DOHH2 (cell line): ENCODE results near the gene OSBPL10.

Source experiments
- H3F3A ChIP-seq: fragments of 200-600 bp; sonication (generic), shearing (Covaris generic); 2 replicates; pipeline ENCODE4 v1.6.0; 2016; ENCODE audit warnings: antibody characterized with exemption, mild to moderate bottlenecking; ENCODE audit not compliant: control insufficient read depth, insufficient read depth
- H3K27ac ChIP-seq: fragments of 200-600 bp; sonication (generic); 2 replicates; pipeline ENCODE4 v1.5.1; 2014; ENCODE audit warnings: low read depth, mild to moderate bottlenecking, low read length, moderate library complexity
- H3K27me3 ChIP-seq: fragments of 200-600 bp; sonication (generic); 2 replicates; pipeline ENCODE4 v1.6.1; 2014; ENCODE audit warnings: mild to moderate bottlenecking, low read length, mixed read lengths; ENCODE audit not compliant: control insufficient read depth
- H3K36me3 ChIP-seq: fragments of 200-600 bp; sonication (generic); 2 replicates; pipeline ENCODE4 v1.6.1; 2014; ENCODE audit warnings: mild to moderate bottlenecking, low read length, moderate library complexity, mixed read lengths; ENCODE audit not compliant: control insufficient read depth
- H3K4me1 ChIP-seq: fragments of 200-600 bp; sonication (generic); 2 replicates; pipeline ENCODE4 v1.6.1; 2014; ENCODE audit warnings: mild to moderate bottlenecking, low read length, mixed read lengths; ENCODE audit not compliant: control insufficient read depth
- H3K4me2 ChIP-seq: fragments of 200-600 bp; sonication (generic); 2 replicates; pipeline ENCODE4 v1.6.0; 2014; ENCODE audit warnings: mild to moderate bottlenecking, low read length, moderate library complexity
- H3K4me3 ChIP-seq: fragments of 200-600 bp; sonication (generic); 2 replicates; pipeline ENCODE4 v1.5.1; 2014; ENCODE audit warnings: mild to moderate bottlenecking, low read length, mixed read lengths
- H3K79me2 ChIP-seq: fragments of 200-600 bp; sonication (generic); 2 replicates; pipeline ENCODE4 v1.6.1; 2014; ENCODE audit warnings: mild to moderate bottlenecking, low read length, mixed read lengths; ENCODE audit not compliant: control insufficient read depth
- H3K9me2 ChIP-seq: fragments of 200-600 bp; sonication (generic); replicated peaks from 2 replicates; pipeline ENCODE4 v1.6.1; 2014; ENCODE audit warnings: mild to moderate bottlenecking, low read length, mixed read lengths; ENCODE audit not compliant: control insufficient read depth
- H3K9me3 ChIP-seq: fragments of 200-600 bp; sonication (generic); 2 replicates; pipeline ENCODE4 v1.6.1; 2014; ENCODE audit warnings: antibody characterized with exemption, low read length, mixed read lengths; ENCODE audit not compliant: control insufficient read depth, insufficient read depth
- H4K20me1 ChIP-seq: fragments of 200-600 bp; sonication (generic); 2 replicates; pipeline ENCODE4 v1.6.0; 2014; ENCODE audit warnings: low read depth, mild to moderate bottlenecking, antibody characterized with exemption, low read length, moderate library complexity; ENCODE audit not compliant: control insufficient read depth, insufficient read depth
- EZH2phosphoT487 ChIP-seq: fragments of 200-600 bp; sonication (generic); IDR thresholded peaks from 2 replicates; pipeline ENCODE4 v1.6.1; 2017; ENCODE audit warnings: borderline replicate concordance, mild to moderate bottlenecking, antibody characterized with exemption, low read length, moderate library complexity, mixed read lengths
- TF ChIP-seq, protein P1 (sequence below): fragments of 200-600 bp; sonication (generic); IDR thresholded peaks from one replicate; pipeline ENCODE4 v1.5.1; 2014; ENCODE audit warnings: antibody characterized with exemption, mild to moderate bottlenecking, low read depth, low read length; ENCODE audit not compliant: poor library complexity, severe bottlenecking

OSBPL10 gene

DNA sequence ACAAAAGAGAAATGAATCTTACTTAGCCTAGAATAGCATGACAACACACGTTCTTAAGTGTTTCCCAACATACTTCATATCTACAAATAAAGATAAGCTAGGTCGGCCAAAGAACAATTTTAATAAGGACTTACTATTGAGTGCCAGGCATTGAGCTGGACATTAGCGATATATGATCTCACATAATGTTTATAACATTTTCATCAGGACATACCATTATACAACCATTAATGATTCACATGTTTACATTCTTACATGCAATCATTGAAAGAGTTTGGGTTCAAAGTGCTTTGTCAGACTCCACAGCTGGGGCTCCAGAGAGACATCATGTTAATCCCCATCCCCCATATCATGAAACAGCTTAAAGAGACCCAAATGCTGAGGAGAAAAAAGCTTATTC lies 259.4 kb downstream of the OSBPL10 start:
- peaks cover 6% of the 10 kb centered on the region for H3K79me2 ChIP-seq
- H3K9me2 ChIP-seq, result no peaks in the 10 kb centered on the region
- H3K4me2 ChIP-seq, result no peak overlapping the region
- H3K4me1 ChIP-seq, result no peaks in the 10 kb centered on the region
- no peak for TF ChIP-seq EZH2phosphoT487
- TF ChIP-seq, protein P1, sequence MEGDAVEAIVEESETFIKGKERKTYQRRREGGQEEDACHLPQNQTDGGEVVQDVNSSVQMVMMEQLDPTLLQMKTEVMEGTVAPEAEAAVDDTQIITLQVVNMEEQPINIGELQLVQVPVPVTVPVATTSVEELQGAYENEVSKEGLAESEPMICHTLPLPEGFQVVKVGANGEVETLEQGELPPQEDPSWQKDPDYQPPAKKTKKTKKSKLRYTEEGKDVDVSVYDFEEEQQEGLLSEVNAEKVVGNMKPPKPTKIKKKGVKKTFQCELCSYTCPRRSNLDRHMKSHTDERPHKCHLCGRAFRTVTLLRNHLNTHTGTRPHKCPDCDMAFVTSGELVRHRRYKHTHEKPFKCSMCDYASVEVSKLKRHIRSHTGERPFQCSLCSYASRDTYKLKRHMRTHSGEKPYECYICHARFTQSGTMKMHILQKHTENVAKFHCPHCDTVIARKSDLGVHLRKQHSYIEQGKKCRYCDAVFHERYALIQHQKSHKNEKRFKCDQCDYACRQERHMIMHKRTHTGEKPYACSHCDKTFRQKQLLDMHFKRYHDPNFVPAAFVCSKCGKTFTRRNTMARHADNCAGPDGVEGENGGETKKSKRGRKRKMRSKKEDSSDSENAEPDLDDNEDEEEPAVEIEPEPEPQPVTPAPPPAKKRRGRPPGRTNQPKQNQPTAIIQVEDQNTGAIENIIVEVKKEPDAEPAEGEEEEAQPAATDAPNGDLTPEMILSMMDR, result no peak
- H3K9me3 ChIP-seq, result no peaks in the 10 kb centered on the region
- H3K4me3 ChIP-seq, result no peak overlapping the region
- H4K20me1 ChIP-seq, result no peaks in the 10 kb centered on the region
- H3K36me3 ChIP-seq, result peaks cover 24% of the 10 kb centered on the region
- no peak overlapping the region for H3K27ac ChIP-seq
- no peaks in the 10 kb centered on the region for H3K27me3 ChIP-seq
- H3F3A ChIP-seq, result no peaks in the 10 kb centered on the region

GRCh38 chr3:31714495-31715280 lies 266.4 kb downstream of the OSBPL10 start:
- no peak overlapping the region for H3K4me2 ChIP-seq

DNA sequence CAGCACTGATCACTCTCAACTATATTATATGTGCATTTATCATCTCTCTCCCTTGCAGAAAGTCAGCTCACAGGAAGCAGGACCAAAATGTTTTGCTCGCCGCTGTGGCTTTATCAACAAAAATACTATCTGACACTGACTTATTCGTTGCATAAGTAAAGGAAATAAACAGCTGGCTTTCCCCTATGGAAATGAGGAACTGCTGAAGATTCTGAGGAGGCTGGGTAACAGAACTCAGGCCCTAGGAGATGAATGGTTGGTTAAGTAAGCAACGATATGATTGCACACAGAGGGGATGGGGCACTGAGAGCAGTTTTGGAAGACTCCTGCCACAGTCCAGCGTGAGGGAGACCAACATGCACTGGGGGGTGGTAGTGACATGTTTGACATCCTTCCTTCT lies 267.2 kb downstream of the OSBPL10 start:
- peaks cover 39% of the 10 kb centered on the region for H3K4me1 ChIP-seq
- 0 out of 2 replicates have a peak, but pooled peaks cover 7% of the 10 kb centered on the region for H3K79me2 ChIP-seq
- TF ChIP-seq, protein P1, result no peak
- no peaks in the 10 kb centered on the region for H3K27me3 ChIP-seq
- peaks cover 30% of the 10 kb centered on the region for H3K36me3 ChIP-seq
- H3K4me2 ChIP-seq, result no peak overlapping the region
- no peaks in the 10 kb centered on the region for H3K9me3 ChIP-seq
- no peaks in the 10 kb centered on the region for H3F3A ChIP-seq
- H3K4me3 ChIP-seq, result no peak overlapping the region
- no peak overlapping the region for H3K27ac ChIP-seq
- H4K20me1 ChIP-seq, result no peaks in the 10 kb centered on the region
- no peaks in the 10 kb centered on the region for H3K9me2 ChIP-seq

More at GRCh38 chr3:31714495-31715280, 266.4 kb downstream of the OSBPL10 start:
- TF ChIP-seq, protein P1, result no peak
- no peak for TF ChIP-seq EZH2phosphoT487
- Histone ChIP-seq H3K27me3 (no peaks in the 10 kb centered on the region), H3F3A (no peaks in the 10 kb centered on the region), H3K79me2 (0 out of 2 replicates have a peak, but pooled peaks cover 7% of the 10 kb centered on the region), H3K9me3 (no peaks in the 10 kb centered on the region), H3K4me1 (peaks cover 39% of the 10 kb centered on the region), H3K27ac (no peak overlapping the region), H3K9me2 (no peaks in the 10 kb centered on the region), H4K20me1 (no peaks in the 10 kb centered on the region), H3K4me3 (no peak overlapping the region), H3K36me3 (peaks cover 24% of the 10 kb centered on the region)
